Tibial nerve (tissue), 4 donors: ENCODE measurements around the gene THSD1. TPM values are rescaled to one million over a fixed set of nuclear protein-coding genes. Genes with fewer than 3 reads are reported as not detected.
A peak's percentile ranks its signal among the peaks of the same experiment; 100 is the strongest.
"Not testable (repeated sequence)": the region's sequence is repeated elsewhere in the genome, so short reads cannot be mapped to it uniquely, and the experiment has no call there.

Source experiments
- DNase-seq, 2 donors: peaks; one replicate each; pipeline ENCODE4 v3.0.0-alpha.2; 2019; ENCODE audit warnings: low spot score in 2 of 2
- H3K27ac ChIP-seq, 4 donors: fragments of 200-600 bp; sonication (generic) in 3 of 4; one replicate each; pipeline ENCODE4 v1.5.1; 2017 to 2019; ENCODE audit warnings: mild to moderate bottlenecking in 1 of 4
- H3K27me3 ChIP-seq, 2 donors: fragments of 200-600 bp; sonication (generic) in 1 of 2; one replicate each; pipeline versions ENCODE4 v1.5.1 to v1.6.0; 2017 to 2019
- H3K36me3 ChIP-seq, 3 donors: fragments of 200-600 bp; sonication (generic); one replicate each; pipeline ENCODE4 v1.5.1; 2018 to 2019
- H3K4me1 ChIP-seq, 4 donors: fragments of 200-600 bp; sonication (generic) in 3 of 4; one replicate each; pipeline ENCODE4 v1.5.1; 2017 to 2019
- H3K4me3 ChIP-seq, 4 donors: fragments of 200-600 bp; sonication (generic) in 3 of 4; one replicate each; pipeline ENCODE4 v1.5.1; 2017 to 2019; ENCODE audit warnings: mild to moderate bottlenecking in 1 of 4, moderate library complexity in 1 of 4
- H3K9me3 ChIP-seq, 4 donors: fragments of 200-600 bp; sonication (generic) in 3 of 4; one replicate each; pipeline ENCODE4 v1.5.1; 2017 to 2019
- CTCF ChIP-seq, 5 experiments: fragments of 200-600 bp in 3 of 5; fragments of 450-650 bp in 2 of 5; sonication (generic) in 3 of 5; IDR thresholded peaks; one replicate each; pipeline ENCODE4 v1.5.1; 2016 to 2019; ENCODE audit warnings: antibody characterized with exemption in 5 of 5, mild to moderate bottlenecking in 3 of 5, moderate library complexity in 2 of 5
- EP300 ChIP-seq, 2 donors: sonication (generic); formaldehyde crosslinking; IDR thresholded peaks; one replicate each; pipeline ENCODE4 v1.6.1; 2017; ENCODE audit warnings: antibody characterized with exemption in 2 of 2, mild to moderate bottlenecking in 1 of 2
- POLR2A ChIP-seq, 2 donors: fragments of 450-650 bp; IDR thresholded peaks; one replicate each; pipeline ENCODE4 v1.6.1; 2017; ENCODE audit warnings: antibody characterized with exemption in 2 of 2, mild to moderate bottlenecking in 2 of 2, moderate library complexity in 2 of 2
- WGBS, 2 donors: methylation state at CpG; one replicate each; pipeline ENCODE4 v1.1.5; 2018; 5-methylcytosine and 5-hydroxymethylcytosine counted together
- total RNA-seq, 4 donors: library from RNA; depleted of rRNA; stranded (reverse); fragments of >200 nt; gene quantifications; one replicate each; pipeline ENCODE4 v1.1.0, GENCODE V29; 2016

The THSD1 gene
- total RNA-seq, 4 donors from 2014 or later, result 6.1 to 10.5 (median 7.8) TPM

- no peaks in the 10 kb centered on the region for H3K9me3 ChIP-seq
- peaks cover 0 to under 1% (median 0%) of the 10 kb centered on the region in 4 donors for H3K4me1 ChIP-seq
- H3K4me3 ChIP-seq, result no peak overlapping the region
- WGBS, 2 donors, result 89% methylated on average over 4 of the region's 4 CpGs
- peaks cover 0 to 76% (median 8%) of the 10 kb centered on the region in 3 donors for H3K36me3 ChIP-seq
- H3K27ac ChIP-seq, result no peak overlapping the region
- H3K27me3 ChIP-seq, result no peaks in the 10 kb centered on the region
- TF ChIP-seq POLR2A (IDR thresholded peaks at IDR 0.05) (no peak), CTCF (IDR thresholded peaks at IDR 0.05) (no peak), EP300 (IDR thresholded peaks at IDR 0.05) (no peak)
- DNase-seq, result no peak
These were observed 5.7 kb upstream of the THSD1 start for GRCh38 chr13:52411629-52412028.

GRCh38 chr13:52408071-52408658, 2.2 kb upstream of the THSD1 start:
- peaks cover 0 to 42% (median 0%) of the 10 kb centered on the region in 3 donors for H3K36me3 ChIP-seq
- H3K4me3 ChIP-seq, H3K27ac ChIP-seq, DNase-seq, H3K27me3 ChIP-seq, H3K9me3 ChIP-seq: not testable (repeated sequence)
- H3K4me1 ChIP-seq, result peaks cover 0 to 22% (median 10%) of the 10 kb centered on the region in 4 donors
- WGBS, 2 donors, result 96 to 99% methylated on average over 18 to 28 of the region's 33 CpGs

GRCh38 chr13:52407436-52407835, 1.5 kb upstream of the THSD1 start:
- H3K4me1 ChIP-seq, result peaks cover 0 to 22% (median 10%) of the 10 kb centered on the region in 4 donors
- H3K9me3 ChIP-seq, H3K27ac ChIP-seq, H3K27me3 ChIP-seq, H3K4me3 ChIP-seq, DNase-seq: not testable (repeated sequence)
- H3K36me3 ChIP-seq, result peaks cover 0 to 39% (median 0%) of the 10 kb centered on the region in 3 donors
- WGBS, 2 donors, result 92 to 94% methylated on average over 12 of the region's 12 CpGs

- no peak for DNase-seq
- peak overlapping the region in 1 of 4 donors; percentile 69 for H3K27ac ChIP-seq
- 52 to 59% methylated on average over 4 of the region's 4 CpGs for WGBS, 2 donors
- peaks cover 0 to 31% (median 0%) of the 10 kb centered on the region in 3 donors for H3K36me3 ChIP-seq
- no peaks in the 10 kb centered on the region for H3K27me3 ChIP-seq
- TF ChIP-seq EP300 (IDR thresholded peaks at IDR 0.05) (no peak), POLR2A (IDR thresholded peaks at IDR 0.05) (no peak), CTCF (IDR thresholded peaks at IDR 0.05) (no peak)
- no peaks in the 10 kb centered on the region for H3K9me3 ChIP-seq
- peak overlapping the region in 2 of 4 donors; percentile 40 to 64 for H3K4me3 ChIP-seq
- H3K4me1 ChIP-seq, result peaks cover 0 to 22% (median 10%) of the 10 kb centered on the region in 4 donors
These were observed 657 bp upstream of the THSD1 start for GRCh38 chr13:52406629-52407028.

- H3K4me3 ChIP-seq, result peak overlapping the region; percentile 35 to 64 (median 48)
- WGBS, 2 donors, result 11 to 13% methylated on average over 14 of the region's 14 CpGs
- H3K36me3 ChIP-seq, result peaks cover 0 to 19% (median 0%) of the 10 kb centered on the region in 3 donors
- DNase-seq, result no peak
- H3K9me3 ChIP-seq, result no peaks in the 10 kb centered on the region
- TF ChIP-seq POLR2A (IDR thresholded peaks at IDR 0.05) (no peak), CTCF (IDR thresholded peaks at IDR 0.05) (no peak), EP300 (IDR thresholded peaks at IDR 0.05) (no peak)
- no peaks in the 10 kb centered on the region for H3K27me3 ChIP-seq
- peak overlapping the region in 2 of 4 donors; percentile 36 to 69 for H3K27ac ChIP-seq
- peaks cover 0 to 22% (median 10%) of the 10 kb centered on the region in 4 donors for H3K4me1 ChIP-seq
These were observed 604 bp downstream of the THSD1 start for GRCh38 chr13:52405369-52405766.

- H3K4me1 ChIP-seq, result peaks cover 0 to 17% (median 2%) of the 10 kb centered on the region in 4 donors
- no peaks in the 10 kb centered on the region for H3K9me3 ChIP-seq
- no peaks in the 10 kb centered on the region for H3K27me3 ChIP-seq
- TF ChIP-seq CTCF (IDR thresholded peaks at IDR 0.05) (no peak), EP300 (IDR thresholded peaks at IDR 0.05) (no peak), POLR2A (IDR thresholded peaks at IDR 0.05) (no peak)
- no peak overlapping the region for H3K27ac ChIP-seq
- no peak overlapping the region for H3K4me3 ChIP-seq
- H3K36me3 ChIP-seq, result no peaks in the 10 kb centered on the region
- DNase-seq, result no peak
- 29 to 60% methylated on average over 1 of the region's 1 CpG for WGBS, 2 donors
These were observed 6.3 kb downstream of the THSD1 start for GRCh38 chr13:52399708-52400107.
